ENCODE measurements around the gene LY6G6D.

DNA sequence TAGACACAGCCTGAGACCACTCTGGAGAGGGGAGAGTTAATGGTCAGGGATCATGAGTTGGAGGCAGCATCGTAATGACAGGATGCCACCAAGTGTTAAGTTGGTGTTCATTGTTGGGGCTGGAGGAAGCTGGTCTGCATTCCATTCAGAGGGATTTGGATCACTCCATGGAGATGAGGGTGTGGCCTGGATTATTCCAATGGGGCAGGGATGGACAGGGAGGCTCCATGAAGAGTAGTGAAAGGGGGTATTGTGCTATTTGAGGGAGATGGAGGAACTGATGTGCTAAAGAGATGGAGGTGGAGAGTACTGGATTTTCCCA lies 48.4 kb downstream of the LY6G6D start:
- no peak for TF ChIP-seq ZNF274 (IDR thresholded peaks at IDR 0.05; ENCODE audit: low read depth, low read length)
- TF ChIP-seq SUZ12 (IDR thresholded peaks at IDR 0.05; ENCODE audit: extremely low read depth, insufficient read depth, insufficient read length) = no peak
- TF ChIP-seq YY1 (IDR thresholded peaks at IDR 0.05; ENCODE audit: insufficient read depth, insufficient read length) = no peak

Measured in NT2/D1 (cell line).